Measurements from ENCODE around the gene FGFRL1. TPM values are rescaled to one million over a fixed set of nuclear protein-coding genes. Genes with fewer than 3 reads are reported as not detected.
A peak's percentile ranks its signal among the peaks of the same experiment; 100 is the strongest.
"Not testable (repeated sequence)": the region's sequence is repeated elsewhere in the genome, so short reads cannot be mapped to it uniquely, and the experiment has no call there.

FGFRL1 gene
- total RNA-seq, 2 donors from 2014 or later = 16.0 to 34.7 TPM

DNA sequence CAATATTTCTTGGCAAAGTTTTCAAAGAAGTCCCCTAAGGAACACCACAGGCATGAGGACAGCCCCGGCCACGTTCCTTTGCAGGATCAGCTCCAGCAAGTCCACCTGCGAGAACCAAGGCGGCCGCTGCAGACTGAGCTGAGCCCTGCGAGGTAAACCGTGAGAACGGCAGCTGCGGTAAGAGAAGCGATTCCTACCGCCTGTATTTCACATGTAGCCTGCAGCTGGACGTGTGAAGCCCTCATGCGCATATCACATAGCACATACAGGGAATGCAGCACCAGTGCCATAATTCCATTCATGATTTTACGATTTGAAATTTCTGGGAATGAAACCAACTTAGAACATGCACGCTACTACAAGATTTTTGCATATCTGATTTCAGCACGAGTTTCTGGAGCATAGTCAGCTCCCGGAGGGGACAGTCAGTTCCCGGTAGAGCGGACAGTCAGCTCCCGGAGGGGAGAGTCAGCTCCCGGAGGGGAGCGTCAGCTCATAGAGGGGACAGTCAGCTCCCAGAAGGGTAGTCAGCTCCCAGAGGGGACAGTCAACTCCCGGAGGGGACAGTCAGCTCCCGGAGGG, 41.7 kb downstream of the FGFRL1 start:
- TF ChIP-seq, protein P1, sequence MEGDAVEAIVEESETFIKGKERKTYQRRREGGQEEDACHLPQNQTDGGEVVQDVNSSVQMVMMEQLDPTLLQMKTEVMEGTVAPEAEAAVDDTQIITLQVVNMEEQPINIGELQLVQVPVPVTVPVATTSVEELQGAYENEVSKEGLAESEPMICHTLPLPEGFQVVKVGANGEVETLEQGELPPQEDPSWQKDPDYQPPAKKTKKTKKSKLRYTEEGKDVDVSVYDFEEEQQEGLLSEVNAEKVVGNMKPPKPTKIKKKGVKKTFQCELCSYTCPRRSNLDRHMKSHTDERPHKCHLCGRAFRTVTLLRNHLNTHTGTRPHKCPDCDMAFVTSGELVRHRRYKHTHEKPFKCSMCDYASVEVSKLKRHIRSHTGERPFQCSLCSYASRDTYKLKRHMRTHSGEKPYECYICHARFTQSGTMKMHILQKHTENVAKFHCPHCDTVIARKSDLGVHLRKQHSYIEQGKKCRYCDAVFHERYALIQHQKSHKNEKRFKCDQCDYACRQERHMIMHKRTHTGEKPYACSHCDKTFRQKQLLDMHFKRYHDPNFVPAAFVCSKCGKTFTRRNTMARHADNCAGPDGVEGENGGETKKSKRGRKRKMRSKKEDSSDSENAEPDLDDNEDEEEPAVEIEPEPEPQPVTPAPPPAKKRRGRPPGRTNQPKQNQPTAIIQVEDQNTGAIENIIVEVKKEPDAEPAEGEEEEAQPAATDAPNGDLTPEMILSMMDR (IDR thresholded peaks at IDR 0.05) = no peak
- Histone ChIP-seq H3K27ac (no peak overlapping the region), H3K27me3 (peaks cover 10% of the 10 kb centered on the region), H3K9ac (ENCODE audit: low read depth in 2 of 2, low read length in 2 of 2) (no peak overlapping the region), H3K9me3 (no peaks in the 10 kb centered on the region), H3K4me1 (no peaks in the 10 kb centered on the region), H3K4me3 (no peak overlapping the region), H3K36me3 (no peaks in the 10 kb centered on the region)
- no peak for DNase-seq
- intact Hi-C loops (cut with DNase I) = no loop called here

DNA sequence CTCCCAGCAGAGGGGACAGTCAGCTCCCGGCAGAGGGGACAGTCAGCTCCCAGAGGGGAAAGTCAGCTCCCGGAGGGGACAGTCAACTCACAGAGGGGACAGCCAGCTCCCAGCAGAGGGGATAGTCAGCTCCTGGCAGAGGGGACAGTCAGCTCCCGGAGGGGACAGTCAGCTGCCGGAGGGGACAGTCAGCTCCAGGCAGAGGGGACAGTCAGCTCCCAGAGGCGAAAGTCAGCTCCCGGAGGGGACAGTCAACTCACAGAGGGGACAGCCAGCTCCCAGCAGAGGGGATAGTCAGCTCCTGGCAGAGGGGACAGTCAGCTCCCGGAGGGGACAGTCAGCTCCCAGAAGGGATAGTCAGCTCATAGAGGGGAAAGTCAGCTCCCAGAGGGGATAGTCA, 42.5 kb downstream of the FGFRL1 start:
- H3K27ac ChIP-seq; H3K9me3 ChIP-seq; H3K4me1 ChIP-seq; H3K9ac ChIP-seq (ENCODE audit: low read depth in 2 of 2, low read length in 2 of 2); H3K36me3 ChIP-seq; intact Hi-C loops (cut with DNase I); H3K4me3 ChIP-seq; DNase-seq: not testable (repeated sequence)
- peaks cover 10% of the 10 kb centered on the region for H3K27me3 ChIP-seq

DNA sequence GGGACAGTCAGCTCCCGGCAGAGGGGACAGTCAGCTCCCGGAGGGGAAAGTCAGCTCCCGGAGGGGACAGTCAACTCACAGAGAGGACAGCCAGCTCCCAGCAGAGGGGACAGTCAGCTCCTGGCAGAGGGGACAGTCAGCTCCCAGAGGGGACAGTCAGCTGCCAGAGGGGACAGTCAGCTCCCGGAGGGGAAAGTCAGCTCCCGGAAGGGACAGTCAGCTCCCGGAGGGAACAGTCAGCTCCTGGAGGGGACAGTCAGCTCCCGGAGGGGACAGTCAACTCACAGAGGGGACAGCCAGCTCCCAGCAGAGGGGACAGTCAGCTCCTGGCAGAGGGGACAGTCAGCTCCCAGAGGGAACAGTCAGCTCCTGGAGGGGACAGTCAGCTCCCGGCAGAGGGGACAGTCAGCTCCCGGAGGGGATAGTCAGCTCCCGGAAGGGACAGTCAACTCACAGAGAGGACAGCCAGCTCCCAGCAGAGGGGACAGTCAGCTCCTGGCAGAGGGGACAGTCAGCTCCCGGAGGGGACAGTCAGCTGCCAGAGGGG, 43.3 kb downstream of the FGFRL1 start:
- peaks cover 10% of the 10 kb centered on the region for H3K27me3 ChIP-seq
- intact Hi-C loops (cut with DNase I) = not testable (repeated sequence)

DNA sequence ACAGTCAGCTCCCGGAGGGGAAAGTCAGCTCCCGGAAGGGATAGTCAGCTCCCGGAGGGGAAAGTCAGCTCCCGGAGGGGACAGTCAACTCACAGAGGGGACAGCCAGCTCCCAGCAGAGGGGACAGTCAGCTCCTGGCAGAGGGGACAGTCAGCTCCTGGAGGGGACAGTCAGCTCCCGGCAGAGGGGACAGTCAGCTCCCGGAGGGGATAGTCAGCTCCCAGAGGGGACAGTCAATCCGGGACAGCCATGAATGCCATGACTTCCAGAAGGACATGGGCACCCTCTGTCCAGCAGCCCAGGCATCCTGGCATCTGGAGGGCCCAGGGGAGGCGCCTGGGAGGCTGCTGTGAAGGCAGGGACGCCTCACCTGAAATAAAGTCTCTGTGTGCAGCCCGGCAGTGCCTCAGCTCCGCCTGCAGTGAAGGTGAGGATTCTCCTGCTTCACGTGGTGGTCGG, 43.8 kb downstream of the FGFRL1 start:
- H3K9me3 ChIP-seq; H3K4me1 ChIP-seq; H3K27ac ChIP-seq; H3K36me3 ChIP-seq; intact Hi-C loops (cut with DNase I); H3K9ac ChIP-seq (ENCODE audit: low read depth in 2 of 2, low read length in 2 of 2); DNase-seq: not testable (repeated sequence)
- H3K27me3 ChIP-seq = peaks cover 10% of the 10 kb centered on the region
- H3K4me3 ChIP-seq = peak overlapping the region; percentile 14

More for the DNA sequence above, 43.3 kb downstream of the FGFRL1 start:
- not testable (repeated sequence) for H3K4me1 ChIP-seq; H3K9ac ChIP-seq (ENCODE audit: low read depth in 2 of 2, low read length in 2 of 2); DNase-seq; H3K4me3 ChIP-seq; H3K36me3 ChIP-seq; H3K27ac ChIP-seq; H3K9me3 ChIP-seq

DNA sequence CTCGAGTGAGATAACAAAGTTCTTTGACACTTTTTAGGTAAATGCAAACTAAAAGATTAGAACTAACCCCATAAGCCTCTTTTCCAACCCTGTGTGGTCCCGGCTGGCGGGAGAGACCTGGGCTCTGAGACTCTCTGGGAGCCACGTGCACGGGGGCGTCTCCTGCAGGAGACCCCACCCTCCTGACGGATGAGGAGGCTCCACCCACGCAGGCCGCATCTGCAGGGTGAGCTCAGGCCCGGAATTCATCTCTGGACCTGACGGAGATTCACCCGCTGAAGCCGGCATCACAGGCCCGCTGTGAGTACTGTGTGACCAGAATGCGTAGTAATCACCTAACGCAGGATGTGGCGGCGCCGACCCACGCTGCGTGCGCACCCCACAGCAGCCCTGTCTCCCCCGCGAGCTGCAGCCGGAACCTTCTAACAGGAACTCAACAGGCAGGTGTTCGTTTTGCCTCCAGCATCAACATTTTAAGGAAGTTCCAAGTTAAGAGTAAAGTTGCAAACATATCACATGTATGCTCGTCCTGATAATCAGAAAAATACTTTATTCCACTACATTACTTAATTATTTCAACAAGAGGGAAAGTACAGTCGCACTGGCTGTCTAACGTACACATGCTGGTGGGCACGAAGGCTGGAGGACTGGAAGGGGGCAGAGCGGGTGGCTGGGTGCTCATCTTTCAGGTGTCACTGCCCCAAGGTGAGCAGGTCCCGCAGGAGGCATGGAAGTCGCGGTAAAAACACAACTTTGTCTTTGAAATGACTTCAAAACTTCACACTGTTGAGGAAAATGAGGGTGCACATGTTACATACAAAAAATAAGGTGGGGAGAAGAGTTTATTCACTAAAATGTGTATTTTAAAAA, 44.5 kb downstream of the FGFRL1 start:
- TF ChIP-seq, protein P1 (IDR thresholded peaks at IDR 0.05) = no peak
- Histone ChIP-seq H3K9me3 (no peaks in the 10 kb centered on the region), H3K36me3 (no peaks in the 10 kb centered on the region), H3K9ac (ENCODE audit: low read depth in 2 of 2, low read length in 2 of 2) (no peak overlapping the region), H3K27me3 (peaks cover 10% of the 10 kb centered on the region), H3K4me3 (peak overlapping the region; percentile 14), H3K27ac (no peak overlapping the region), H3K4me1 (no peaks in the 10 kb centered on the region)
- intact Hi-C loops (cut with DNase I) = no loop called here
- DNase-seq = no peak

DNA sequence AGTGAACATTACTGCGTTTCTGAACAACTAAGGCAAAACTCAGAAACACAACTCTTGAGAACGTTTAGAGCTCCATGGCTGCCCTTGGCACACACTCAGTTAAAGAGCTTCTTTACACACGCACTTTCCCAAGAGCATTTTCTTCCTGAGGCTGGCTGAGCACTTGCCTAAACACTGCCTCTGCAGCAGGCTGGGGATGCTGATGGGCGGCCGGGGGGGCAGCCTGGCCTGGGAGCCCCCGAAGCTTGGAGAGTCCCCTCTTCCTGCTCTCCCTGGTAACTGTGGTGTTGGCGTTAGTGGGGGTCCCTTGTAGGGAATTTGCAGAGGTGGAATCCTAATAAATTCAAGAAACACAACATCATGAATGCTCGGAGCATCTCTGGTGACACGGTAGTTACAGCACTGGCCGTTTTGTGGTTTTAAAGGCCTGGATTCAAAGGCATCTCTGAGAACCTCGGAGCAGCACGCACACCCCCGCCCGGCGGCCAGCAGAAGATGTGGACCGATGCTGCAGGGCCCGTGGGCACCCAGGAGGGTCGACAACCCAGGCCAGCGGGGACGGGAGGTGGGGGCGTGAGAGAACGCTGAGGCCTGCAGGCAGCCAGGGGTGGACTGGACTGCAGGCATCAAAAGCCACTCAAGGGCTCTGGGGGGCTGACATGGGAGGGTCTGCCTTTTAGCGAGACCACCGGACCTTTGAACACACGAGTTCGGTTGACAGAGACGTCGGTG, 45.4 kb downstream of the FGFRL1 start:
- TF ChIP-seq, protein P1 (IDR thresholded peaks at IDR 0.05) = no peak
- intact Hi-C loops (cut with DNase I) = no loop called here
- Histone ChIP-seq H3K9me3 (no peaks in the 10 kb centered on the region), H3K4me3 (no peak overlapping the region), H3K36me3 (no peaks in the 10 kb centered on the region), H3K27ac (no peak overlapping the region), H3K27me3 (peaks cover 10% of the 10 kb centered on the region), H3K9ac (ENCODE audit: low read depth in 2 of 2, low read length in 2 of 2) (no peak overlapping the region), H3K4me1 (no peaks in the 10 kb centered on the region)
- DNase-seq = no peak

Data from colonic mucosa (tissue), 4 donors.